Epithelial cell of proximal tubule (primary cell): Measurements from ENCODE around the gene SRP9. TPM values are rescaled to one million over a fixed set of nuclear protein-coding genes. Genes with fewer than 3 reads are reported as not detected.

Experiments used
- DNase-seq: peaks from one replicate; pipeline ENCODE4 v3.0.0-alpha.2; 2011; ENCODE audit warnings: low read depth
- H3K4me3 ChIP-seq: 2 replicates; pipeline ENCODE4 v1.5.1; 2011; ENCODE audit warnings: low read depth, mild to moderate bottlenecking, low read length
- CTCF ChIP-seq: conservative IDR thresholded peaks from 2 replicates; pipeline ENCODE4 v1.5.1; 2012; ENCODE audit warnings: low read depth, mild to moderate bottlenecking, low read length
- total RNA-seq: library from RNA; depleted of rRNA; stranded (reverse); fragments of >200 nt; gene quantifications from 2 replicates; pipeline ENCODE4 v1.2.3, GENCODE V29; 2015

The SRP9 gene
- total RNA-seq, 1 donor from 2014 or later, result 313 TPM

- DNase-seq, result no peak
- H3K4me3 ChIP-seq, result no peak overlapping the region
Measured at GRCh38 chr1:225819346-225820192, 41.9 kb downstream of the SRP9 start.

GRCh38 chr1:225820522-225821120 is 43.0 kb downstream of the SRP9 start:
- H3K4me3 ChIP-seq, result no peak overlapping the region
- no peak for TF ChIP-seq CTCF
- no peak for DNase-seq

More at GRCh38 chr1:225819346-225820192, 41.9 kb downstream of the SRP9 start:
- TF ChIP-seq CTCF, result no peak

- no peak for DNase-seq
- no peak for TF ChIP-seq CTCF
- no peak overlapping the region for H3K4me3 ChIP-seq
Measured at GRCh38 chr1:225822655-225823403, 45.2 kb downstream of the SRP9 start.

- TF ChIP-seq CTCF, result no peak
- no peak for DNase-seq
- H3K4me3 ChIP-seq, result no peak overlapping the region
Measured at GRCh38 chr1:225823811-225824261, 46.2 kb downstream of the SRP9 start.

- no peak for DNase-seq
- no peak overlapping the region for H3K4me3 ChIP-seq
- TF ChIP-seq CTCF, result no peak
Measured at GRCh38 chr1:225824533-225824941, 46.9 kb downstream of the SRP9 start.

- H3K4me3 ChIP-seq, result no peak overlapping the region
- DNase-seq, result no peak
- no peak for TF ChIP-seq CTCF
Measured at GRCh38 chr1:225825078-225825477, 47.5 kb downstream of the SRP9 start.
